Measurements from ENCODE around the gene TMC2. TPM values are rescaled to one million over a fixed set of nuclear protein-coding genes. Genes with fewer than 3 reads are reported as not detected.

The TMC2 gene
- total RNA-seq, 1 donor from 2014 or later = not detected

DNA sequence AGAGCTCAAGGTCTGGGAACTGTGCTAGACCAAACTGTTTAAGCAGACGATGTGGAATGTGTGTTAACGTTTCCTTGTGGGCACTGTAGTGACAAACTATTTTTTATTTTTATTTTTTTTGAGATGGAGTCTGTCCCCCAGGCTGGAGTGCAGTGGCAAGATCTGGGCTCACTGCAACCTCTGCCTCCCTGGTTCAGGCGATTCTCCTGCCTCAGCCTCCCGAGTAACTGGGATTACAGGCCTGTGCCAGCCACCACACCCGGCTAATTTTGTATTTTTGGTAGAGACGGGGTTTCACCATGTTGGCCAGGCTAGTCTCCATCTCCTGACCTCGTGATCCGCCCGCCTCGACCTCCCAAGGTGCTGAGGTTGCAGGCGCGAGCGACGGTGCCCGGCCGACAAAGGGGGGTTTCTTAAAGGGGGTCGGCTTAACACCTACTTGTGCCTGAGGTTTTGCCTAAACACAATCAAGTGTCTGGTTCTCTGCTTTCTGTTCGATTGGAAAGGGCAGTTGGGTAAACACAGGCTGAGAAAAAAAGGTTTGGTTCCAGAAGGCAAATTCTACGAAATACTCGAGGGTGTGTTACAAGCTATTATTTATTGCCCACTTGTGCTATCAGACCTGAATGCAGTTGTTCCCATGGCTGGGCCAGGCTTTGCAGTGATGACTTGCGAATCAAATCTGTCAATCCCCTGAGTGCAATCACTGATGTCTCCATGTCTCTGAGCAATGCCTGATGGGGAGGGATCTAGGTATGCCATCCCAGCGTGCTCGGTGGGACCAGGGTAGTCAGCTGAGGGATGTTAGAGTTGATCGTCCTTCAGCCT is 117.4 kb downstream of the TMC2 start:
- Histone ChIP-seq H3K27ac (peak overlapping the region; percentile 89), H3K9me3 (no peaks in the 10 kb centered on the region), H3K36me3 (peaks cover 3 to 47% of the 10 kb centered on the region in 2 donors), H3K4me3 (peak overlapping the region; percentile 54 to 91), H3K4me1 (peaks cover 28% of the 10 kb centered on the region), H3K27me3 (no peaks in the 10 kb centered on the region)
- no peak for DNase-seq (ENCODE audit: extremely low spot score in 2 of 2)
- TF ChIP-seq POLR2AphosphoS5 (IDR thresholded peaks at IDR 0.05; ENCODE audit: insufficient read depth in 1 of 2, low read depth in 1 of 2) = no peak
- TF ChIP-seq, protein P1, sequence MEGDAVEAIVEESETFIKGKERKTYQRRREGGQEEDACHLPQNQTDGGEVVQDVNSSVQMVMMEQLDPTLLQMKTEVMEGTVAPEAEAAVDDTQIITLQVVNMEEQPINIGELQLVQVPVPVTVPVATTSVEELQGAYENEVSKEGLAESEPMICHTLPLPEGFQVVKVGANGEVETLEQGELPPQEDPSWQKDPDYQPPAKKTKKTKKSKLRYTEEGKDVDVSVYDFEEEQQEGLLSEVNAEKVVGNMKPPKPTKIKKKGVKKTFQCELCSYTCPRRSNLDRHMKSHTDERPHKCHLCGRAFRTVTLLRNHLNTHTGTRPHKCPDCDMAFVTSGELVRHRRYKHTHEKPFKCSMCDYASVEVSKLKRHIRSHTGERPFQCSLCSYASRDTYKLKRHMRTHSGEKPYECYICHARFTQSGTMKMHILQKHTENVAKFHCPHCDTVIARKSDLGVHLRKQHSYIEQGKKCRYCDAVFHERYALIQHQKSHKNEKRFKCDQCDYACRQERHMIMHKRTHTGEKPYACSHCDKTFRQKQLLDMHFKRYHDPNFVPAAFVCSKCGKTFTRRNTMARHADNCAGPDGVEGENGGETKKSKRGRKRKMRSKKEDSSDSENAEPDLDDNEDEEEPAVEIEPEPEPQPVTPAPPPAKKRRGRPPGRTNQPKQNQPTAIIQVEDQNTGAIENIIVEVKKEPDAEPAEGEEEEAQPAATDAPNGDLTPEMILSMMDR (IDR thresholded peaks at IDR 0.05) = no peak
- no peak for TF ChIP-seq POLR2A (IDR thresholded peaks at IDR 0.05)
- intact Hi-C loops (cut with DNase I) = loop anchor here (10.0 kb wide), 1 partner anchor 119 kb away; the partner anchor contains the start of gene TMC2

DNA sequence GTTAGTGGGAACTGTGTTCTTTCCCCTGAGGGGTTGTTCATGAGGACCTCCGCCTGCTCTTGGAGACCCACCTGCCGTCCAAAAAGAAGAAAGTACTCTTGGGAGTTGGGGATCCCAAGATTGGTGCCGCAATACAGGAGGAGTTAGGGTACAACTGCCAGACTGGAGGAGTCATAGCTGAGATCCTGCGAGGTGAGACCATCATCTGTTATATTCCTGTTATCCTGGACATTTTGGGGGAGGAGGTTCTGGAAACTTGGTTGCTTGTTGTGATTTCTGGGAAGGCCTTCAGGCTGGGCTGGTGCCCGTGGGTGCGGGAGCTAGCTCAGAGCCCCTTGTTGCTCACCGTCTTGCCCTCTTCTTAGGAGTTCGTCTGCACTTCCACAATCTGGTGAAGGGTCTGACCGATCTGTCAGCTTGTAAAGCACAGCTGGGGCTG is 118.0 kb downstream of the TMC2 start:
- intact Hi-C loops (cut with DNase I) = loop anchor here (10.0 kb wide), 1 partner anchor 120 kb away; the partner anchor contains the start of gene TMC2
- Histone ChIP-seq H3K4me1 (peaks cover 28% of the 10 kb centered on the region), H3K36me3 (peaks cover 3 to 52% of the 10 kb centered on the region in 2 donors), H3K4me3 (no peak overlapping the region), H3K9me3 (no peaks in the 10 kb centered on the region), H3K27ac (no peak overlapping the region), H3K27me3 (no peaks in the 10 kb centered on the region)
- no peak for TF ChIP-seq POLR2A (IDR thresholded peaks at IDR 0.05)
- TF ChIP-seq POLR2AphosphoS5 (IDR thresholded peaks at IDR 0.05; ENCODE audit: insufficient read depth in 1 of 2, low read depth in 1 of 2) = no peak
- TF ChIP-seq, protein P1 (IDR thresholded peaks at IDR 0.05) = no peak
- DNase-seq (ENCODE audit: extremely low spot score in 2 of 2) = no peak

DNA sequence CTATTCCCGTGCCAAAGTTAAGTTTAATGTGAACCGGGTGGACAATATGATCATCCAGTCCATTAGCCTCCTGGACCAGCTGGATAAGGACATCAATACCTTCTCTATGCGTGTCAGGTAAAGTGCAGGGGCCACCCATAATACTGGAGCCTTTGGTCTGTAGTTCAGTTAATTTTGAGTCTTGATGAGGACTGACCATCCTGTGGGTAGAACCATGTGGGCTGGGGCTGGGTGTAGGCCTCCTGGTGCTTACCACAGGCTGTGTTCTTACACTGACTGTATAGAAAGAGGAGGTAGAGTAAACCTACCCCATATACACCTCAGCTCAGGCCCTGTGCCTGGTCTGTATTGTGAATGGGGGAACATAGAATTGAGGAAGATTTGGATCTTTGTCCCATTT is 118.5 kb downstream of the TMC2 start:
- H3K4me3 ChIP-seq = no peak overlapping the region
- H3K4me1 ChIP-seq = peaks cover 28% of the 10 kb centered on the region
- no peak for DNase-seq (ENCODE audit: extremely low spot score in 2 of 2)
- TF ChIP-seq POLR2AphosphoS5 (IDR thresholded peaks at IDR 0.05; ENCODE audit: insufficient read depth in 1 of 2, low read depth in 1 of 2) = no peak
- no peak for TF ChIP-seq POLR2A (IDR thresholded peaks at IDR 0.05)
- TF ChIP-seq, protein P1 (IDR thresholded peaks at IDR 0.05) = no peak
- no peaks in the 10 kb centered on the region for H3K27me3 ChIP-seq
- H3K9me3 ChIP-seq = no peaks in the 10 kb centered on the region
- peaks cover 3 to 56% of the 10 kb centered on the region in 2 donors for H3K36me3 ChIP-seq
- no peak overlapping the region for H3K27ac ChIP-seq
- intact Hi-C loops (cut with DNase I) = loop anchor here (10.0 kb wide), 1 partner anchor 120 kb away; the partner anchor contains the start of gene TMC2

DNA sequence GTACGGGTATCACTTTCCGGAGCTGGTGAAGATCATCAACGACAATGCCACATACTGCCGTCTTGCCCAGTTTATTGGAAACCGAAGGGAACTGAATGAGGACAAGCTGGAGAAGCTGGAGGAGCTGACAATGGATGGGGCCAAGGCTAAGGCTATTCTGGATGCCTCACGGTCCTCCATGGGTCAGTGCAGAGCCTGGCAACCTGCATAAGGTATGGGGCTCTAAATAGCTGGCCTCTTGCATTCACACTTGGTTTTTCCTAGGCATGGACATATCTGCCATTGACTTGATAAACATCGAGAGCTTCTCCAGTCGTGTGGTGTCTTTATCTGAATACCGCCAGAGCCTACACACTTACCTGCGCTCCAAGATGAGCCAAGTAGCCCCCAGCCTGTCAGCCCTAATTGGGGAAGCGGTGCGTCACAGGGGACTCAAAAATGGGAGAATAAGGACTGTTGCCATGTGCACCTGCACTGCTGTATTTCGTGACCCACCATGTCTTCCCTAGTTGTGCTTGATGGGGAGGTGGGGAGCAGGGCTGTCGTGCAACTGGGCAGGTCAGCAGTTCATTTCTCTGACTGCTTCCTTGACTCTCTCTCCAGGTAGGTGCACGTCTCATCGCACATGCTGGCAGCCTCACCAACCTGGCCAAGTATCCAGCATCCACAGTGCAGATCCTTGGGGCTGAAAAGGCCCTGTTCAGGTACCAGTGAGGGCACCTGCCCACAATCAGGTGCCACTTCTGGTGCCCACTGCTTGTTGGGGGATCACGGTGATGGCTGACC is 119.2 kb downstream of the TMC2 start:
- H3K27ac ChIP-seq = no peak overlapping the region
- TF ChIP-seq, protein P1 (IDR thresholded peaks at IDR 0.05) = no peak
- TF ChIP-seq POLR2A (IDR thresholded peaks at IDR 0.05) (no peak), POLR2AphosphoS5 (IDR thresholded peaks at IDR 0.05; ENCODE audit: insufficient read depth in 1 of 2, low read depth in 1 of 2) (no peak)
- H3K36me3 ChIP-seq = peaks cover 6 to 63% of the 10 kb centered on the region in 2 donors
- peaks cover 28% of the 10 kb centered on the region for H3K4me1 ChIP-seq
- no peaks in the 10 kb centered on the region for H3K9me3 ChIP-seq
- intact Hi-C loops (cut with DNase I) = loop anchor here (10.0 kb wide), 1 partner anchor 121 kb away; the partner anchor contains the start of gene TMC2
- no peaks in the 10 kb centered on the region for H3K27me3 ChIP-seq
- no peak for DNase-seq (ENCODE audit: extremely low spot score in 2 of 2)
- H3K4me3 ChIP-seq = no peak overlapping the region

Measured in vagina (tissue), 2 donors.